Measurements from ENCODE around the gene S100A3. TPM values are rescaled to one million over a fixed set of nuclear protein-coding genes. Genes with fewer than 3 reads are reported as not detected.
"Not testable (repeated sequence)": the region's sequence is repeated elsewhere in the genome, so short reads cannot be mapped to it uniquely, and the experiment has no call there.

S100A3 gene
- total RNA-seq, 1 donor from 2014 or later = 9.6 TPM

DNA sequence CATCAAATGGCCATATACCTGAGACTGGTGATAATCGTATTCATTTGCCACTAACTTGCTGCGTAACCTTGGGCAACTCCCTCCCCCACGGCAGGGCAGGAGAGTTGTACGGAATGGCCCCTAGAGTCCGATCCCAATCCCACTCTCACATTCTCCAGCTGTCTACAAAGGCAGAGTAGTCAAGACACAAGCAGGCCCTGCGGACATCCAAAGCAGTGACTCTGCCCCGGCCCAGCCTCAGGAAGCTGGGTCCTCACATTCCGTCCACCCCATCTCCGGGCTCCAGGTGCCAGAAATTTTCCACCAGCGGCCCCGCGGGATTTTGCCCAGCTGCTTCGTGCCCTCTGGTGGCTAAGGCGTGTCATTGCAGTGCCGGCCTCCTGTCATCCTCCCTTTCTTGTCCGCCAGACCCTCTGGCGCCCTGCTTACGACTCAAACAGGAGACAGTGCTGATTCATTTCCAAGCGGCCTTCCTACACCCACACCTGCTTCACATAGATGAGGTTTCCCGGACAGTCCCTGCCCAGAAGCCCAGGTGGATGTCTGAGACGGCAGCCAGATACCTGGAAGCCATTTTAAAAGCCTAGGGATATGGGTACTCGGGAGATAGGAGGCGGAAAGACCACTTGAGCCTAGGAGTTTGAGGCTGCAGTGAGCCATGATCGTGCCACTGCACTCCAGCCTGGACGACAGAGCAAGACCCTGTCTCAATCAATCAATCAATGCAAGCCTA is 19.5 kb upstream of the S100A3 start:
- ATAC-seq = peak; percentile 23

- peak; percentile 51 for ATAC-seq
Measured at GRCh38 chr1:153567621-153568366, 18.7 kb upstream of the S100A3 start.

- ATAC-seq = peak; percentile 85
Measured at GRCh38 chr1:153566414-153567371, 17.6 kb upstream of the S100A3 start.

DNA sequence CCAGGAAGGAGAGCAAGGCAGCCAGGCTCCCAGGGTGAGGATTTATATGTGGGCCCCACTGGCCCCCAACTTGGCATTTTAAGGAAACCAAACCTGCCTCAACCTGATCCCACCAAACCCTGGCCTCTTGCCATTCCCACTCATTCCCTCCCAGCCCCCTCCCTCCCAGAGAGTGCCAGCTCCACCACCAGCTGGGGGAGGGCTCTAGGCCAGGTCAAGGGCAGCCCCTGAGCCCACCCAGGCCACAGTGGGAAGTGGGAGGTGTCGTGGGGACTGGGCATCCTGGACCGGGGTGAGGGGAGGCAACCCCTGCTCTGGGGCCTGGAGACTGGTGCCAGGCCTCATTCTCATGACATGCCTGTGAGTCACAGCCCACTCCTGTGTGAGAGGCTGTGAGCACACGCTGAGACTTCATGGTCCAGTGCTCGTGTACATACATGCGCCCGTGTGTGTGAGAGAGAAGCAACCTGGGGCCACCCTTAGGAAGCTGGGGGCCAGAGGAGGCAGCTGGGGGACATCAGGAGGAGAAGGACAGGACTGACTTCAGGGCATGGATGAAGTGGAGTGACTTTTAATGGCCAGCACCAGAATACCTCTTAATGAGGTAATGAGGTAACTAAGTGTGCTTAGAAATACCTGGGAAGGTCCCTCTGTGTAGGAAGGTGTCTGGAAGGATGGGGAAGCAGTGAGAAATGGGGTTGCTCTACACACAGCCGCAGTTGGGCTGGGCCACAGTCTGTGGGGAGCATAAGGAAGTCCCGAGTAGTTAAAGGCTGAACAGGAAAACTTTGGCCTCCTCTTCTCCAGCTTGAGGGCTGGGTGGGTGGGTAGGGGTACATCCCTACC is 16.7 kb upstream of the S100A3 start, which contains the start of gene S100A2:
Gene S100A2 (minus strand): TSS at position 316 of the 846 bp plus-strand sequence. CDS start 1,967 bp downstream, outside the sequence.
- peak; percentile 77 for ATAC-seq

DNA sequence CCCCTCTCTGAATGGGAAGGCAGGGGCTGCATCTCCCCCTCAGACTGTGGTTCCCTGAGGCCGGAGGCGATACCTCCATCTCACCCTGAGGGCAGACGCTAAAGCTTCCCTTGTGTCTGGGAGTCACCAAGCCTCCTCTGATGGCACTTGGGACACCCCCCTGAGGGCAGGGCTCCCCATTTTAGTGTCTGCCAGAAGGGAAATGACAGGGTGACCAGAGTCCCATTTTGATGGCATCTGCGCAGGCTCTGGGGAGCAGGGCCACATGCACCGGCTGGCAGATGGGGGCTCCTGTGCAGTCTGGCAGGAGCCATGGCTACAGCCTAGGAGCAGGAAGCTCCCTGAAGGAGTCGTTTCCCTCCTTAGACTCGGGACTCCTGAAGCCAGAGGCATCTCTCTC is 14.9 kb upstream of the S100A3 start:
- no peak for ATAC-seq

- no peak for ATAC-seq
Measured at GRCh38 chr1:153563483-153563901, 14.4 kb upstream of the S100A3 start.

DNA sequence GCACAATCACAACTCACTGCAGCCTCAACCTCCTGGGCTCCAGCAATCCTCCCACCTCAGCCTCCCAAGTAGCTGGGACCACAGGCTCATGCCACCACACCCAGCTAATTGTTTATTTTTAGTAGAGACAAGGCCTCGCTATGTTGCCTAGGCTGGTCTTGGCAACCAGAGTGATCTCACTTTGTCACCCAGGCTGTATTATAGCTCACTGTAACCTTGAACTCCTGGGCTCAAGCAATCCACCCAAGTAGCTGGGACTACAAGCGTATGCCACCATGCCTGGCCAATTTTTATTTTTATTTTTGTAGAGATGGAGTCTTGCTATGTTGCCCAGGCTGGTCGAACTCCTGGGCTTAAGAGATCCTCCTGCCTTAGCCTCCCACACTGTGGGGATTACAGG is 13.0 kb upstream of the S100A3 start:
- not testable (repeated sequence) for ATAC-seq

DNA sequence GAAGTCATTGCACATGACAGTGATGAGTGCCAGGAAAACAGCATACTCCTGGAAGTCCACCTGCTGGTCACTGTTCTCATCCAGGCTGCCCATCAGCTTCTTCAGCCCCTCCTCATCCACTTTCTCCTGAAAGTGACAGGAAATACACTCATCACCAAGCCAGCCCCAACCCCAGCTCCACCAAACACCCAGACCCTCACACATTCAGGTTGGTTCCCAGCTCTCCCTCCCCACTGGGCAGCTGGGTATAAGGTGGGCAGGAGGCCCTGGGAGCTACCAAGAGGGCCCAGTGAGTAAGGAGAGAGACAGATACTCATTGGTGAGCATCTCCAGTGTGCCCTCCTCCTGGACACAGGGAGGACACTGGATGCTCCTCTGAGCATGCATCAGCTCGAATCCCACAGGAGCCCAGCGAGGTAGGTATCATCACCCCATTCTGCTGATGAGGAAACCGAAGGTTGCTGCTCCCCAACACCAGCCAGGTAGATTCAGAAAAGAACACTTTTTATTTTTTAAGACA is 12.5 kb upstream of the S100A3 start:
- ATAC-seq = no peak

- ATAC-seq = no peak
Measured at GRCh38 chr1:153560771-153561465, 11.9 kb upstream of the S100A3 start.

- no peak for ATAC-seq
Measured at GRCh38 chr1:153560241-153560640, 11.2 kb upstream of the S100A3 start.

- ATAC-seq = peak; percentile 7
Measured at GRCh38 chr1:153557877-153558276, 8.8 kb upstream of the S100A3 start.

DNA sequence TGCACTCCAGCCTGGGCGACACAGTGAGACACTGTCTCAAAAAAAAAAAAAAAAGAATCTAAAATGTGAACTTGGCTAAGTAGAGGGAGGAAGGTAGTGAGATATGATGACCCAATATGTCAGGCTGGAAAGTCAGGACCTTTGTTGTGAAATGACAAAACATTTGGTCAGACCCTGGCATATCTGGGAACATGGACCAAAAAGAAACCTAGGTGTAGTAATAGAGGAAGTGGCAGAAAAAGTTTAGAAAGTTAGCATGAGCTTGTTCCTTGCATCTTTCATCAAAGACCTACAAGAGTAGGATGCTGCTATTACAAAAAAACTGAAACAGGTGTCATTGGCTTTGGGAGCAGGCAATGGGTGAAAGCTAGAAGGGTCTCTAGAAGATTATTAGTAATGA is 7.3 kb upstream of the S100A3 start:
- no peak for ATAC-seq

DNA sequence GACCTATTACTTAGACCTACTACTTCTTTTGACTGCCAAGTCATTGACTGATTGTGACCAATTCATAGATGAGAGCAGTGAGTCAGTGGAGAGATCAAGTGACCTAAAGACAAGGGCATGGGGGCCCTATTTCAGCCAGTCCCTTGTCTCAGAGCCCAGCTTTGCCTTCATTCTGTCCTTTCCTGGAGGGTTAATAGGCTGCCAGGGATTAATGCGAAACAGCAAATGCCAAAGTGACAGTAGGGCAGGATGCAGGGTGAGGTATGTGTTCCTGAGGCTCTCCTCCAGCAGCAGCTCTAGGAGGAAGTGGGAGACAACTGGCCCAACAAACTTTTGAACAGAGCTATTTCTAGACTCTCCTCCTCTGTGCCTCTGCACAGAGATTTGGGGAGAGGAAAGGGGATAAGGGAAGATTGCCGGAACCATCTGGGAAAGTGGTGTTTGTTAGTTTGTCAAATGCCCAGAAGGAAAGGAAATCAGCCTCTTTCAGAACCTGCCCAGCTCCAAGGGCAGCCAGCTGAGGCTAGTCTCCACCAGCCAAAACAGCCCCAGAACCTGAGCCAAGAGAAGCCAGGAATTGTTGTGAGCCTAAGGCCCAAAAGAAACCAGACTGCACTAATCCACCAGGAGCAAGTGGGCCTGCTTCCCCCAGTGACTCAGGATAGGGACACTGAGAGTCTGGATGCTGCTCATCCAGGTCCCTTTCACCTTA is 4.9 kb upstream of the S100A3 start:
- ATAC-seq = peak; percentile 20

GRCh38 chr1:153553096-153553495 is 4.0 kb upstream of the S100A3 start:
- ATAC-seq = no peak

DNA sequence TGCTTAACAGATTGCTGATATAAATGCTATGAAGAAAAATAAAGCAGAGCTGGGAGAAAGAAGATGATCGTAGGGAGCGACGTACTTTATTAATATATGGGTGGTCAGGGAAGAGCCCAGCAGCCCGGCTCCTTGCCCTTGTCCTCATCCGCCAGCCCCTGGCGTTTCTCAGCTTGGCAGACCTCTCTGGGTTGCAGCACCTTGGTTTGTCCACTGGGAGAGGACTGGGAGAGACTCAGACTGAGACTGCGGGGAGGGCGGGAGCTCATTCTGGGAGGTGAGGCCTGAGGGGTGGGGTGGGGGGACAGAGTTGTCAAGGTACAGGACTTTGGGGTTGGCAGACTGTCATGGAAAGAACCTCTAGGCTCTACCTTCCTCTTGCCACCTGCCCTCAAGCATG is 3.3 kb upstream of the S100A3 start:
- ATAC-seq = no peak

DNA sequence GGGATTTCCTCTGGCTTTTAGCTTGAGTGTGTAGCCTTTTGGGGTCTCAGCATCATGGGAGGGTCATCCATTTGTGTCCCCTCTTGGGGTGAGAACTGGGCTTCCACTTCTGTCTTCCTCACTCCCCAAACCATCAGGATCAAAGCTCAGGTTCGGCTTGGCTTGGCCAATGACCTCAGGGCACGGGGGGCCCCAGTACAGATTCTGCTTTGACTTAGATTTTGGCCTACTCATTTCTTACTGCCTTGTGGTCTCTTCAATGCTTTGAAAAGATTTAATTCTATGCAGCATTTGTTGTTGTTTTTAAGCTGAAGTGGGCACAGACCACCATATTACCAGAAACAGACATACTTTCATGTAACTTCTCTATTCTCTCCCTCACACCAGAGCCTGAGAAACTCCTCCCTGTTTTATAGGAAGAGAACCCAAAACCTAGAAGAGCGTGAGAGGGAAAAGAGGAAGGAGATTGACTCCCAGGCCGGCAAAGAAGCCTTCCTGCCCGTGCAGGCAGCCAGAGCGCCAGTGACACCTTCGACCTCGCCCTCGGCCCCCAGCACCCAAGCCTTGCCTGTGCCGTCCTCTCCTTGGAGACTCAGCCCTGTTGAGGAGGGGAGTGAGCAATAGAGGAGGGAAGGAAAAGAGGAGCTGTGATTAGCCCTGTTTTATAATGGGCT is 1.9 kb upstream of the S100A3 start:
- no peak for ATAC-seq

- no peak for ATAC-seq
Measured at GRCh38 chr1:153550398-153550758, 1.3 kb upstream of the S100A3 start.

- no peak for ATAC-seq
Measured at GRCh38 chr1:153549741-153550397, 811 bp upstream of the S100A3 start.
